GM18520 (cell line): Measurements from ENCODE around the gene NCK2.
"Not testable (repeated sequence)": the region's sequence is repeated elsewhere in the genome, so short reads cannot be mapped to it uniquely, and the experiment has no call there.

Source experiments
- ATAC-seq: cut with Tn5 transposase; IDR thresholded peaks from one replicate; pipeline ENCODE4 v1.9.1; 2021; ENCODE audit not compliant: unreplicated experiment

NCK2 gene

DNA sequence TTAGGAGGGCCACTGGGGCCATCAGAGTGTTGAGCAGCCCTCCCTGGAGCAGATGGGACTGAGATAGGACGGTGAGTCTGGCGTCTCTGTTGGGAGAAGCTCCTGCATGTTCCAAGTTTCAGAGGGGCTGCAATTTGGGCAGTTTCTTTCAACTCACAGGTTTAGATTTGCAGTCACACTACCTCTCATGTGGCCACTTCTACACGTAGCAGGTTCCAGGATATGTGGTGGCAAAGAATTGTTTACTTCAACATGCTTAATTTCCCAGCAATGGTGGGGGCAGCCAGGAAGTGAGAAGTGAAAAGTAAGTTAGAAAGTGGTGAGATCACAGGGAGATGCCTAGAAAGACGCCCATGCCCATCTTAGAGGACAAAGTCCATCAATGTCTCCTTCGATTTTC, 9.3 kb downstream of the NCK2 start:
- ATAC-seq = no peak

DNA sequence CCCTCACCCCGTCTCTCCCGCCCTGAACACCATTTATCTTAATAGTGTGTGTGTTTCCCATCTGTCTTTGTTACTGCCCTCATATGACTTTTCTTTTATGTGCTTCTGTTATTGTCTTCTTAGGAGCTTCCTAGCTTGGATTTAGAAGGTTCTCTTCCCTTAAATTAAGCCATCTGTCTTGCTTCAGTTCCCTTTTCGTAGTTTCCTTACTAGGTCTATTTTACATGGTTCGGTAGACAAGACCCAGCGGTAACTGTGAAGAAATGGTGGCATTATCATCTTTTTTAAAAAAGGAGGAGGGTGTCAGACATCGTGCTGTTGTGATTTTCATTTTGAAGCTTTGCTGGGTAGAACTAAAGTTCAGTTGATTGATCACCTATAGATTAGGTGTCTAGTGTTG, 10.3 kb downstream of the NCK2 start:
- no peak for ATAC-seq

DNA sequence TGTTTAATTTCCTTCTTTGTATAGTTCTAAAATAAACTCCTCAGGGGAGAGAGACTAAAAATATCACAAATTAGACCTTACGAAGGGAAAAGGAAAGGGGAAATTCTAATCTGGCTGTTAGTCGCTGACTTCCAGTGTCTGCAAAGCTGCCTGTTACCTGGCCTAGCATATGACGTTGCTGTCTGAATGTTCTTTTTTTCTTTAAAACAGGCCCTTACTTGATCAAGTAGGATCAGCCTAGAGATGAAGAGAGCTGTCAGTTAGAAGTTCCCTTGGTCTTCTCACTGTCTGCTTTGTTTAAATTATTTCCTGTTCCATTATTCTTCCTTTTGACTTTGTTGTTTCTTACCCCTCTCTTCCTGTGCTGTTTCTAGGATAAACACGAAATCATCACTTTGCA, 11.2 kb downstream of the NCK2 start:
- no peak for ATAC-seq

DNA sequence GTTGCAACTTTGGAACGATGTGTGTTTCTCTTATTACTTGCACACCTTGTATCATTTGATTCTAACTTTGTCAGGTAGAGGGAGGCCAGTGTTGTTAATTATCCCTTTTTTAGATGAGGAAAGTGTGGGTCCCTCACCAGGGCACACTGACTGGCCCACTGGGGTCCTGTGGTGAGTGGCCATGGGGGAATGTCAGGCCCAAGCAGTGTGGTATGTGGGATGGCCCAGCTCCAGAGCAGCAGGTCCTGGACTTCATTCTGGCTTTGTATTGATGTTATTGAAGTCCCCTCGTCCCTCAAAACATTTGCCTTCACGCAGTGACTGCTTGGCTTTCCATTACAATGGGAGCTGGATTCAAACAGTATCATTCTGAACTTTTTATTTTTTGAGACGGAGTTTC, 11.7 kb downstream of the NCK2 start:
- ATAC-seq = no peak

DNA sequence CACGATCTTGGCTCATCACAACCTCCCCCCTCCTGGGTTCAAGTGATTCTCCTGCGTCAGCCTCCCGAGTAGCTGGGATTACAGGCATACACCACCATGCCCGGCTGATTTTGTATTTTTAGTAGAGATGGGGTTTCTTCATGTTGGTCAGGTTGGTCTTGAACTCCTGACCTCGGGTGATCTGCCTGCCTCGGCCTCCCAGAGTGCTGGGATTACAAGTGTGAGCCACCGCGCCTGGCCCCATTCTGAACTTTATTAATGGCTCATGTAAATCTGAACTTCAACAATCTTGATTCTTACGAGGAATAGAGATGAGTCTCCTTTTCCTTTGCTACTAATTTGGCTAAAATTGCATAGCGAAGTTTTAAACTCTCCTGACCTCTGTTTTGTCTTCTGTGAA, 12.2 kb downstream of the NCK2 start:
- ATAC-seq = not testable (repeated sequence)

DNA sequence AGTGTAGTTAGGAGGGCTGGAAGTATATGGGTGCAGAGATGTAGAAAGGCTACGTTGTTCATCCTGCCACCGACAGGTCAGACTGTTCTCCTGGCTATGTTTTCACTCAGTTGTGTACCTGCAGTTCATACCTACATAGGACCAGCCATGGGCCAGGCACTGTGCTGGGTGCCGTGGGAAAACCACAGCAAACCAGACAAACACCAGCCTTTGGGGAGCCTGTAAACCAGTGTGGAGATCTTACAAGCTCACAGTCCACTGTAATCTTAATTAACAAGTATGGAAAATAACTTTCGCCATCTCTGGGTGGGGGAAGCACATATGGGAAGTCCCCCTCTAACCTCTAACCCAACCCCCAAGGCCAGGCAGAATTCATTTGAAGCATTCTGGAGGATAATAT, 12.7 kb downstream of the NCK2 start:
- no peak for ATAC-seq

DNA sequence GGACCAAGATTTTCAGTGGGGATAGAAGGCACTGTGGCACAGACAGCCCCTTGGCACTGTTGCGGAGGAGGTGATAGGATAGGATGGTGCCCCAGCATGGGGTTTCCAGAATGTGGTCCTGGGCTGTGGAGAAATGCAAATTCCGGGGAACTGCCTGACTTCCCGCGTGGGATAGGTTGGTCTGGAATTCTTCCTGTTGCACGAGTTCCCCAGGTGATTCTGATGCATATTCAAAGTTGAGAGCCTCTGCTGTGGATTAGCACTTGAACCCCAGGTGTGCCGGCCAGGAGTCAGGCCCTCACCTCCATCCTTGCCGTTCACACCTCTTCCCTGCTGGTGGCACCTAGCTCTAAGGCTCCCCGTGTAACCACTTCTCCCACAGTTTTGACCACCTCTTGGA, 15.5 kb downstream of the NCK2 start:
- ATAC-seq = no peak

DNA sequence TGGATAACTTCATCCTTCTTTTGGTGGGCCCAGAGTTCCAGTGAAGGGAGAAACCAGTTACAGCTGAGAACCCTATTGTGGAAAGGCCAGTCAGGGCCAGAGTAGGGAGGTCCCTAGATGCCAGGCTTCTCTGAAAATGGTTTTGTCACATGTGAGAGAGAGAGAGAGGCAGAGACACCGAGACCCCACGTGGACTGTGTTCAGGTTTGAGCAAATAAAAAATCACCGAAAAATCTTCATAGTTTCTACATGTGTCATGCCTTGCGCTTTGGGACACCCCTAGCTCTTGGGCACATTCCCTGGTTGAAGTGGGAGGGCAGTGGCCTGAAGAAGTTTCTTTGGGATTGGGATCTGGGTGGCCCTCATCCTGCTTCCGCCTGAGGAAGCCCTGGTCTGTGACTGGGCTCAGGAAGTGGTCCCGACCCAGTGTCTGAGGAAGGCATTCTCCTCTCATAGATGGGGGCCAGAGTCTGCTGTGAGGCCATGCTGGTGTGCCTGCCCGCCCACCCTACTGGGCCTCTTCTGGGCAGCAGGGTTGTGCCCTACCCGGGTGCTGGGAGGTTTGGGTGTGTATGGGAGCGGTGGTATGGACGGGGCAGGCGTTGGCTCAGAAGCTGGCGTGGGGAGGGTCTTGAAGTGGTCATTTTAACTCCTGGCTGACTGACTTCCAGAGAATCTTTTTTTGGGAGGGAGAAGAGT, 16.1 kb downstream of the NCK2 start:
- ATAC-seq = no peak

DNA sequence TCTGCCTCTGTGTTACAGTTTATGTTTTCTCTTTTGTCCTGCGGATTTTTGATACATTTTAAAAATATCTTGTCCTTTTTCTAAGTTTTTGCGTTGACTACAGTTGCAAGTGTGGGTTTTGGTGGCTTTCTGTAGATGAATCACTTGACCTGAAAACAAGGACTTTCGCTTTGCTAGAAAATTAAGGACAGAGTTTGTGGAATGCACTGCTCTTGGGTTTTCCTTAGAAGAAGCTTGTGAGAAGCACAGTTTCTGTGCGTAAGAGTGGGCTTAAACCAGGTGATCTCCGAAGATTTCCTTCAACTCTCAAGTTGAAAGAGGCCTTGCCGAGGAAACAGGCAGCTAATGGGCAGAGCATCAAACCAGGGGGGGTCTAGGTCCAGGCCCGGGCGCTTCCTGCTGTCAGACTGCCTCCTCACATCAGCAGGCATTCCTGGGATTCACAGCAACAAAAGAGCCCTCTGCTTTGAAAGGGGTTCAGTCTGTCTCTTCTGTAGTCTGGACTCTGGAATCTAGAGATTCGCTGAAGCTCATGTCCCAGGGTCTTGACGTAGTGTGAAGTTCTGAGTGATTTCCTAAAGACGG, 17.3 kb downstream of the NCK2 start:
- ATAC-seq = no peak

DNA sequence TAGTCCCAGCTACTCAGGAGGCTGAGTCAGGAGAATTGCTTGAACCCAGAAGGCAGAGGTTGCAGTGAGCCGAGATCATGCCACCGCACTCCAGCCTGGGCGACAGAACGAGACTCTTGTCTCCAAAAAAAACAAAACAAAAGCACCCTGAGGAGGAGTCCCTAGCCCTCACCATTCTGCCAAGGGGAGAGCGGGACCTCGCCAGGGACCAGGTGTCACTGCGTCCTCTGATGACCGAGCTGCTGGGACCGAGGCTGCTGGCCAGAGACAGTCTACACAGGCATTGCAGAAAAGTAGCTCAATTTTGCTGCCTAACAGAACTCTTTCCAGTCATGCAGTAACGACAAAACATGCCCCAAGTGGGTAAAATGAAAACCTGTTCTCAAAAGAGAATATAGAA, 18.4 kb downstream of the NCK2 start:
- ATAC-seq = no peak

DNA sequence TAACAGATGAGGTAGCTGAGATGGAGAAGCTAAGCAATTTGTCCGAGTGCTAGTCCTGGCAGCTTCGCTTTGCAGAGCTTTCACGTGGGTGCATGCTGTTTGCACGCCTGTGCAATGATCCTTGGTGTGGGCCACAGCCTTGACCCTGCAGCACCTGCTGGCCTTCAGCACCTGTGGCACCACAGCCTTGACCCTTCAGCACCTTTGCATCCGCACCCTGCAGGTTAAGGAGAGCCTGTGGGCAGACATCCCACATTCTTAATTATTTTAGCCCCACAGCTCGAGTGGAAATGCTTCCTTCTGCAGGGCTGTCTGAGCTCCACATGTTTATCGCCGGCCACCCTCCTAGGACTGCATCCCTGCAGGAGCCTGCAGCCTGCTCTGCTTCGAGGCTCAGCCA, 19.3 kb downstream of the NCK2 start:
- no peak for ATAC-seq

DNA sequence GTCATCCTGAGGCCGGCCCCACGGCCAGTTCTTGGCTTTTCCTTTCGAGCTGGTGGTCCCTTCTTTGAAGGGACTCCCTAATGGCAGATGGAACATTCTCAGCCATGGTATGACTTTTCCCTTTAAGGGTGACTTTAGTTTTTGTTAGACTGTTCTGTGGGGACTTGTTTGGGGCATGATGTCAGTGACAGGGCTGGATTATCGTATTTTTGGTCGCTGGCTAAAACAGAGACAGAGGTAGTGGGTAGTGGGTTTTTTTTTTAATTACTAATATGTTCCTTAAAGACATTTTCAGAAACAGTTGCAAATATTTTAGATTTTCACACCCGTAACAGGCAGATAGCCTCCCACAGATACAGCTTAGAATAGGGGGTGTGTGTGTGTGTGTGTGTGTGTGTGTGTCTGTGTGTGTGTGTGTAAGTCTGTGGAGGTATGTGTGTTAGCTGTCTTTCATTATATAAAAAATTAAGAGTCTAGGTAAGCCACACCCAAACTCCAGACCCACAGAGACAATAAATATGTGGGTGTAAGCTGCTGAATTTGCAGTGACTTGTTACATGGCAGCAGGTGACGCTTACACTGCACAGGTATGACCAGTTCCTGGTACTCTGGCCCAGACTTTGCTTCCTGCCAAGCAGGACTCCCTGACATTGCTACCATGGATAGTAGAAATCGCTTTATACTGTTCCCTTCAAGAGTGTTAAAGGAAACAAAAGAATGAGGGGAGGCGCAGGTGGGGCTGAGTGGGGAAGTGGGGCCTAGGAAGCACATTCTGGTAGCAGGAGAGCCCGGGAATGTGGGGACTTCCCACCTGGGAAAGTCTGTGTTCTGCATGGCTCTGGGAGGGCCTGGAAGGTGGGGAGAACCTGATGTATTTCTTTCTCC, 20.9 kb downstream of the NCK2 start:
- ATAC-seq = no peak

DNA sequence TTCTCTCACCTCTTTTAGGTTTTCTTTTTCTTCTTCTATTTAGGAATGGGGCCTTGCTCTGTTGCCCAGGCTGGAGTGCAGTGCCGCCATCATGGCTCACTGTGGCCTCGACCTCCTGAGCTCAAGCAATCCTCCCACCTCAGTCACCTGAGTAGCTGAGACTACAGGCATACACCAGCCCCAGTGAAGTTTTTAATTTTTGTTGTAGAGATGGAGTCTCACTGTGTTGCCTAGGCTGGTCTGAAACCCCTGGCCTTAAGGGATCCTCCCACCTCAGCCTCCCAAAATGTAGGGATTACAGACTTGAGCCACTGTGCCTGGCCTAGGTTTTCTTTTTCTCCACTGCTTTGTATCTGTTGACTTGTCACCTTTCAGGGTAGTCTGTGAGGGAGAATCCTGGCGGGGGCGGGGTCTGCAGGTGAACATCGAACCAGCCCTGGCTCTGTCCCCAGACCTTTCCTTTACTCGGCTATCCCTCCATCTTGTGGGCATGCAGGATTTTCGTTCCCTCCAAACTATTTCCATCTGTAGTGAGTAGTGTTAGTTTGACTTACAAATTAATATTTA, 21.7 kb downstream of the NCK2 start:
- no peak for ATAC-seq

DNA sequence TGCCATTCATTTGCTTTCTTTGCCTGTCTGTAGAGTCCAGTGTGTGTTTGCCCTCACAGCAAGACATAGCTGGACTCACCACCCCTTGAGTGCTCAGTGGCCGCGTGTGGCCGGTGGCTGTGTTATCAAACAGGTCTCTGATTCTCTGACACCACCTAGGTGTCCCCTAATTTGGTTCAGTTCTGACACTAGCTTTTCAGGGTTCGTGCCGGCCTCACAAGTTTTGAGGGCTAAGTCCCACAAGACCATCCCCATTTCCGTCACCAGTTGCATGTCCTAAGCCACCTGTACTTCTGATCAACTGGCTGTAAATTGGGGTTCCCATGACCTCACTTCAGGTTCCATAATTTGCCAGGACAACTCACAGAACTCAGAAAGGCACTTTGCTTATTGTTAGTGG, 23.5 kb downstream of the NCK2 start:
- ATAC-seq = no peak

DNA sequence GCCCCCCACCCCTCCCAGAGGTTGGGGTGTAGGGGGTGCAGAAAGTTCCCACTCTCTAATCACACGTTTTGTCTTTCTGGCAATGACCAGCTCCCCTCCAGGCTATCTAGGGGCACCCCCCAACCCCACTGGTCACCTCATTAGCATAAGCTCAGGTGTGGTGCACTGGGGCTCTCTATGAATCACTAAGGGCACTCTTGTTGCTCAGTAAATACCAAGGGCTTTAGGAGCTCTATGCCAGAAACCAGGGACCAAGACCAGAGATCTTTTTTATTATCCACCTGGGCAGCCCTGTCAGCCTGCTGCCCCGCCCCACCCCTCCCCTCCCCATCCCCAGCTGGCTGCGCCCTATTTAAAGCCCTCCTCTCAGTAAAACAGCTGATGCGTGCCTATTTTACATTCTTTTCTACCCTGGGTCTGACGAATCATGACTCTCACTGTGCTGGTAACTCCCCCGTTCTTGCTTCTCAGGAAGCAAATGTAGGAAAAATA, 24.3 kb downstream of the NCK2 start:
- no peak for ATAC-seq

DNA sequence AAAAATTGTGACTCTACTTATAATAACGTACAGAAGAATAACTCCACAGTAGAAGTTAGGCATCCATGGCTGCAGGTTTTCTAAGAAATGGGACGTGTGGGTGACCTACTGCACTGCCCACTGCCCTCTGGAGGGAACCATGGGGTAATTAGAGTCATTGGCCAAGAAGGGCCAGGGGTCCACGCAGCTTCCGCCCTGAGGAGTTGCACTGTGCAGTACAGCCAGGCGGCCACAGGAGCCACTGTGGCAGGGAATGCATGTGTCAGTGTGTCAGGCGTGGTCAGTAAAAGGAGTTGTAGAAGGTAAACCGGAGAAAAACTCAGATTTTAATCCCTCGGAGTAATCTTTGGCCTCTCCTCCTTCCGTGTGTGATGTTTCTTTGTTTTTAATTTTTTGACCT, 24.8 kb downstream of the NCK2 start:
- ATAC-seq = no peak

DNA sequence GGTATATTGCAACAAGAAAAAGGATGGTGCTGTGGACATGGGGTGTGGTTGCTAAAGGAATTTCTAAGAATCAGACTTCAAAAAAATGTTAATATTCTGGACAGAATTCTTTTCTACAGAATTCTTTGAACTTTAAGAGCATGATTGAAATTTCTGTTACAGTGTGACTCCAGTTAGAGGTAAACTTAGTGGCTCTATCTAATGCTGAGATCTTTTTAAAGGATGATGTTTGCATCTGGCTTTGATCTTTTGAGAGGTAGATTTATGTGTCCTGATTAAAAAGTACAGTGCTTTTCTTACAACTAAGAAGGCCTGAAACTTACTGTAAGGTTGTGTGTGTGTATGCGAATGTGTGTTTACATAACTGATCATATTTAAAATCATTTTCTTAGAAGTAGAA, 25.4 kb downstream of the NCK2 start:
- ATAC-seq = no peak

DNA sequence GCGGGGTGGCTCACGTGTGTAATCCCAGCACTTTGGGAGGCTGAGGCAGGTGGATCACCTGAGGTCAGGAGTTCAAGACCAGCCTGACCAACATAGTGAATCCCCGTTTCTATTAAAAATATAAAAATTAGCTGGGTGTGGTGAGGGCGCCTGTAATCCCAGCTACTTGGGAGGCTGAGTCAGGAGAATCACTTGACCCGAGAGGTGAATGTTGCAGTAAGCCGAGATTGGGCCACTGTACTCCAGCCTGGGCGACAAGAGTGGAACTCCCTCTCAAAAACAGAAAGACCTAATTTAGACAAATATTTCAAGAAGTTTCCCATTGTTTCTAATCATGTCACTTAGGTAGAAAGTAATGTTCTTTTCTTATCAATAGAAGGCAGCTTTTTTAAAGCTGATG, 26.6 kb downstream of the NCK2 start:
- ATAC-seq = not testable (repeated sequence)

DNA sequence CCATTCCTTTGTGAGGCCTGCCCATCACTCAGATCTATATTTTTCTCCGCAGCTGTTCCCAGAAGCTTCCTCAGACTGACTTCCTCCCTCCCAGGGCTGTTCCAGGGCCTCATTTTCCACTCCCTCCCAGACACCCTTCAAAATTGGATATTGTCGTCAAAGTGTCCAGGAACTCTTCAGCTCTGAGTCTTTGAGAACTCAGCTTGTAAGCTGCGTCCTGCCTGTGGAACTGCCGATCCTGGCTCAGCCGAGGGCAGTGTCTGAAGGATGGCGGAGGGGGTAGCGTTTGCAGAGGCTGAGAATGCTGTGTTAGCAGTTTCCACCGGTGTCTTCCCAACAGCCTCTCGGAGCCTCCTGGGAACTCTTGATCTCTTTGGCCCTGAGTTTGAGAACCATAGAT, 27.1 kb downstream of the NCK2 start:
- ATAC-seq = no peak

DNA sequence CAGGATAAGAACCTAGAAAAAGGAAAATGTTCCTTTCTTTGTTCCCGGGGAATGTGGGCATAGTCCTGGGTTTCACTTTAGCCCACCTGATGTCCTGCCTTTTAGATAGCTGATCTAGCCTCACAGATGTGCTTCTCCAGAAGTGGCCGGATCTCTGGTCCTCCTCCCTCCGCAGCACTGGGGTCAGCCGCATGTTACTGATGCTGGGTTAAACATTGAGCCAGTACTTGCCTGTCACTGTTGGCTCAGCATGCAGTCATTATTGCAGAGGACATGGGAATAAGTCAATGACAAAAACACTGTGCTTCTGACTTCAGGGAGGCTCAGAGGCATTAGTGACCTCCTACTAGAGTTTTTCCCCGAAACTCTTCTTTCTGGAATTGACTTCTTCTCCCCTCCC, 27.6 kb downstream of the NCK2 start:
- no peak for ATAC-seq

DNA sequence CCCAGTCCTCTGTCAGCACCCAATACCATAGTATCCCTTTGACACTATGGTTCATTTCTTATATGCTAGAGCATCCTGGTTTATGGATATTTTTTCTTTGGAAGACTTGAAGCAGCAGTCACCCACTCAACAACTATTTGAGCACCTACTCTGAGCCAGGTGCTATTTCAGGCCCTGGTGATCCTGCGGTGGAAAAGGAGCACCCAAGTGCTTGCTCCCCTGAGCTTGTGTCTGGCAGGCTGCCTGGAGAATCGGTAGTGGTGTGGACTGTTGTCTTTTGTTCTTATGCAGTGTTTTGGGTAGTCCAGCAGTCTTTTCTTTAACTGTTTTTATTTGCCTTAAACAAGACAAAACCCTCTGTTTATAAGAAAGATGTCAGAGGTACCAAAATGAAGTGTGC, 28.9 kb downstream of the NCK2 start:
- ATAC-seq = no peak
